GM19438 (cell line): Measurements from ENCODE around the gene GRB10.
A peak's percentile ranks its signal among the peaks of the same experiment; 100 is the strongest.

ENCODE experiments used
- ATAC-seq: cut with Tn5 transposase; IDR thresholded peaks from one replicate; pipeline ENCODE4 v1.9.1; 2021; ENCODE audit warnings: low read depth; ENCODE audit not compliant: unreplicated experiment

GRB10 gene

DNA sequence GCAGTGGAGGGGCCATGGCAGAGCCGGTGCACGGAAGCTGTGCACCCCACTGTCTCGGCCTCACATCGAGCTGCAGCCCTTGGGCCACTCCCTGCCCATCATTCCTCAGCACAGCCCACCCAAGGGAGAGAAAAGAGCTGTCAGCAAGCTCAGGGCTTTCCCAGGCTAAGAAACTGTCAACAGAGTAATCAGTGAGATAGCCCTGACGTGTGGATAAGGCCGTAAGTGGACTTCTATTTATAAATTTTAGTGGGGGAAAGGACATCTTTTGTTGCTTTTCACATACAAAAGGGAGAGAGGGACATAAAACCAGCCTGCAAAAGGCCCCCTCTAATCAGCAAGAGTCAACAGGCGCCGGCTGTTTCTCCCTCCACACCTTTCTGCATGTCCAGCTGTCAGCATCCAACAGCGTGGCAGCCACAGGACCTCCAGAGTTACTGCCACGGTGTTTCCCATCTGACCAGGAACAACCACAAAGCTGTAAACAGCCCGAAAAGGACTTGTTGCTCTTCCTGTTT is 160.7 kb downstream of the GRB10 start:
- no peak for ATAC-seq

DNA sequence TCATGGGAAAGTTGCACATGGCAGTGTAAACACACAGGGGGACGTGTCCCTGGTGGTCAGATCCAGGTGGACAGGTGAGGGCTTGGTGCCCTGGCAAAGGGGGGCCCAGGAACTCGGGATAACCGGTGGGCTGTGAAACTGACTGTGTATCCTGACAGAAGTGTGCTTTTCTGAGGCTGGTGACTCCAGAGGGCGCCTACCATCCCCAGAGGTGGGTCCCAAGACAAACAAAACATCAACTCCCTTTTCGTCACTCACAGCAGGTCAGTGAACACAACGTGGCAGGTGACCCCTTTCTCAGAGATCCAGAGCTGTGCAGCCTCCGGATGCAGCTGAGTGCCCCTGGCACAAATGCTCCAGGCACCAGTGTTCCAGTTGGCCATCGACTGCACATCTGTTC is 161.5 kb downstream of the GRB10 start:
- no peak for ATAC-seq

GRCh38 chr7:50620433-50620832 is 162.3 kb downstream of the GRB10 start:
- ATAC-seq = no peak

DNA sequence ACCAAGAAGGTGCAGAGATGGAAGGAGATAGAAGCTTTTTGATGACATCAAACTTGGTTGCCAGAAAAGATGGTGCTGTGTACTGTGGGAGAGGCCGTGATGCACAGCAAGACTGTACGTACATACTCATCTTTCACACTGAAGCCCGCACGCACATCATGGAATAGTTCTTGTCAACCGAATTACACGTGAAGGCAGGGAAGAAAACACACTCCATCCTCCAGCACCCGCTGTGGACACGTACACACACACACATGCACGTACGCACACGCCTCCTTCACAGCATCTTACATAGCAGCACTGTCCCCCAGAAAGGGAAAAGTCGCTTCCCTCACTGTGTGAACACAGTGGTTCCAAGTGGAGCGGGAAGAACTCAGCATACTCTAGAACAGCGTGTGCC is 163.0 kb downstream of the GRB10 start:
- ATAC-seq = no peak

DNA sequence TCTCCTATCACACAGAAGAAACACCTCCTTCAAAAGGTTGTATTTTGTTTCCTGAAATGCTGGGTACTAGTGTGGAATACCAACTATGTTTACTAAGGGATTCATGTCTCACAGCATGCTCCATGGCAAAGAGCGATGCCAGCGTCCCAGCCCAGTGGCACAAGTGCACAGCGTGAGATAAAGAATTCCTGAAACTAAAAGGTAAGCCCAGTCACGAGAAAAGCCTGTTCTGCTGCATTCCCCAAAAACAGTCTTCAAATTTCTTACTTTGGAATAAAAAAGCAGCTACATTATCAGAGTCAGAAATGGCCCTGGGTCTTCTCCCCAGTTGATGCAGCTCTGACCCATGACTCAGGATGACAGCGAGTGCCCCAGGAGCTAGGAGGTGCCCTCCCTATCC is 164.4 kb downstream of the GRB10 start:
- ATAC-seq = no peak

GRCh38 chr7:50615519-50616080 is 167.1 kb downstream of the GRB10 start:
- no peak for ATAC-seq

- no peak for ATAC-seq
Observed at GRCh38 chr7:50614721-50615518, 167.8 kb downstream of the GRB10 start.

GRCh38 chr7:50613473-50613872 is 169.2 kb downstream of the GRB10 start:
- no peak for ATAC-seq

GRCh38 chr7:50612704-50613103 is 170.0 kb downstream of the GRB10 start:
- no peak for ATAC-seq

DNA sequence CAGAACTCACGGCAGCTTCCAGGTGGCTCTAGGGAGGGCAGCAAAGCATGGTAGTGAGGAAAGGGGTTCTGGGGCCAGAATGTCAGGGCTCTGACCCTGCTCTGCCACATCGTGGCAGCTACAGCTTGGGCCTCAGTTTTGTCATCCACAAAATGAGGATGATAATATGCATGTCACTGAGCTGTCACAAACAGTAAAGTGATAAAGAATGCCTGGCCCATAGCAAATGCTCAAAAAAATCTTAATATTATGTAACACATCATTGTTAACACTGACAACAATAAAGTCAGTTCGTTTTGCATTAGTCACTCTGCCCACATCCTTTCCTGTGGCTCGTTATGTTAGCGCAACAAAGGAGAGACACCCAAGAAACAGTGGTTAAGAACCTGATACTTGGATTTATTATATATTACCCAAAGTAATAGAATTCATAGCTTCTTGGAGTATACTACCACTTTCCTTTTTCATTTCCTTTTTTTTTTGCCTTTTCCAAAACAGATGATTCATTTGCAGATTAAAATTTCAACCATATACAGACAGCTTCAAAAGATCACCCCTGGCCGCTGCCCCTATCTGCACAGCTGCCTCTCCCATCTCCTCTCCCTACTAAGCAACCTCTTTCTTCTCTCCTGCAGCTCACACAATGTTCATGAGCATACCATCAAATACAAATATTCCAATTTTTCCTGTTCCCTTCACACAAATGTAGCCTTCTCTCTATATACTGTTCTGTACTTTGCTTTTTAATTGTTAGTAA is 172.0 kb downstream of the GRB10 start:
- ATAC-seq = peak; percentile 57

DNA sequence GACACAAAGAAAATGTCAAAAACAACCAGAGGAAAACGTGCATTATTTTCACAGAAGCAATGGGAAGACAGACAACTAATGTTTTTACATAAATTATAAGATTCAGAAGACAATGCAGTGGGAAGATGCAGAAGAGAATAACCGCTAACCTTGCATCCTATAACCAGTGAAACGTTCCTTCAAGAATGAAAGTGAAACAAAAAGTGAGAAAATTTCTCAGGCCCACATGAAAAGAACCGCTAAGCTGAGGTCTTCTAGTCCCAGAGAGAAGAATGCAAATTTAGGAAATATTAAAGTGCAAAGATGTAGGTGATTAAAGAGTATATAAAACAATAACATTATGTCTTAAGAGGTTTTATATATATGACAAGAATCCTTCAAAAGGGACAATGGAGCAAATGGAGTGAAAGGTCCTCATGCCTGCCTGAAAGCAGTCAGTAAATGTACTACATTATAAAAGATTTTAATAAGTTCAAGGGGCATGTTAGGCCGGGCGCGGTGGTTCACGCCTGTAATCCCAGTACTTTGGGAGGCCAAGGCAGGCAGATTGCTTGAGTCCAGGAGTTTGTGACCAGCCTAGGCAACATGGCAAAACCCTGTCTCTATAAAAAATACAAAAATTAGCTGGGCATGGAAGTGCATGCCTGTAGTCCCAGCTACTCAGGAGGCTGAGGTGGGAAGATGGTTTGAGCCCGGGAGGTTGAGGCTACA is 174.3 kb downstream of the GRB10 start:
- ATAC-seq = no peak

DNA sequence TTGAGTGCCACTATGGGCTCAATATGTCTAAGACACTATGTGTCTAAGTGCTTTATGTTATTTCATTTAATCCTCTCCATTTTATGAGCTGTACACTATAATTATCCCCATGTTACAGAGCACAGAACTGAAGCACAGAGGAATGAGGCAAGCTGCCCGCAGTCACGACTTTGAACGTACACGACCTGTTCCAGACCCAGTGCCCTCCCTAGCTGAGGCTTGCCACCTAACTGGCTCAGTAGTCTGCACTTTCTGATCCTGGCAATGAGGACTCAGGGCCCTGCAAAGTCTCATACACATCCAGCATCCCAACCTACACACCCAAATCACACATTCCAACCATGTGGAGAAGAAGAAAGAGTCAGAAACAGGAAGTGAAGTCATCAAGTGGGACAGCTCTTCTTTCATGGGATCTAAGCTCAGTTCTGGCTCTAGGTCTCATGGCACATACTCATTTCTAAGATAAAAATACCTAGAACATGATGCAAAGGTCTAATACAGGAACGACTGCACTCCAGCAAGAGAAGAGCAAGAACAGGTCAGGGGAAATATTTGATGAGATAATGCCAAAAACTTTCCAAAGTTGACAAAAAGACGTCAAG is 175.1 kb downstream of the GRB10 start:
- ATAC-seq = no peak

DNA sequence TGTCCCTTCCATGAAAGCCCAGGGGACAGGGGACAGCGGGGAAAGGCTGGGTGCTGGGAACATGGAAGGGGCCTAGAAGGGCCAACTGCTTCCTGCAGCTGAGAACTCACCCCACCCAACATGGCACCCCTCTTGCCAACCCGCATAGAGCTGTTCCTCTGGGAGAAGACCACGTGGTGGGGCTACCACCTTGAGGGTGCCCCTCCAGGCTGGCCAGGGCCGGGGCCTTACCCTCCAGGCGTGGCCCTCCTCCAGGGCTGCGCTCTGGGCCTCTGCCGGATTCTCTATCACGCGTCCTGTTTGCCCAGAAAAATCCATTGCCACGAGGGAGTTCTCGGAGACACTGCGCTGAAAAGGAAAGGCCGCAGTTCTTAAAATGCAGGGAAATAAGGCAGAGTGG is 177.6 kb downstream of the GRB10 start:
- ATAC-seq = no peak

- no peak for ATAC-seq
Observed at GRCh38 chr7:50603287-50603686, 179.4 kb downstream of the GRB10 start.

- no peak for ATAC-seq
Observed at GRCh38 chr7:50599385-50599784, 183.3 kb downstream of the GRB10 start.

GRCh38 chr7:50598460-50599343 is 184.0 kb downstream of the GRB10 start:
- ATAC-seq = no peak

DNA sequence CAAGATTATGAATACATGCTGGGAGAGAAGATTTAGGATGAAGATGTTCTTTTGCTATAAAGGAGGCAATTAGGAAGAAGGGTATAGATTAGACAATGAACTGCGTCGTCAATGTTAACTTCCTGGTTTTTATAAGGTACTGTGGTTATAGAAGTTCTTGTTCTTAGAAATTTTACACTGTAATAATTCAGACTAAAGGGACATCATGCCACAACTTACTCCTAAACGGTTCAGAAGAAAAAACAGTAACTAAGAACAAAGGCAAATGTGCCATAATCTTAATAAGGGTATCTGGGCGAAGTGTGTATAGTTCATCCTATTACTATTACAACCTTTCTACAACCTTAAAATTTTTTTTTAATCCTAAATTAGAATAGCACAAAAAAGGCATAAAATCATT is 186.2 kb downstream of the GRB10 start:
- no peak for ATAC-seq

DNA sequence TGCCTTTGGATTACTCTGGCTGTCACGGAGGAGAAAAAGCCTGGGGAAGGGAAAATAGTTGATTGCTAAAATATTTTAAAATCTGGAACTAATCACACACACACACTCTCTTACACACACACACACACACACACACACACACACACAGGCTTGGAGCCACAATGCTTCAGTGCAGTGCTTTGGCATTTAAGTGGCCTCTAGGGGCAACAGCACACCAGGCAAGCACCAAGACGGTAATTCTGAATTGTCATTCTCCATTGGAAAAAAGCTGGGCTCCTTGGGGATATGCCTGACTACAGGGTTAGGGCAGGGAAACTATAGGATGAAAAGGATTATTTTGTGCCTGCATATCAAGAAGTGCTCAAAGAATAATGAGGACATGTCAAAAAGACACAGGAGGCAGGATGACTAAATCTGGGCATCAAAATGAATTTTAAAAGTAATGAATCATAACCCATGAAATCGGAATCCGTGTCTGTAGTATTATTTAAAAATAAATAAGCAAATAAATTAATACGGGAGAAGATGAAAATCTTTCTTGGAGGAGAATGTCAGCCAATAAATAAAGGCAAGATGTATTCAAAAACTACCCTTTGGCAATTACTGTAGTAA is 187.1 kb downstream of the GRB10 start:
- peak; percentile 1 for ATAC-seq
